ENCODE measurements around the gene DCAF4.

DCAF4 gene

DNA sequence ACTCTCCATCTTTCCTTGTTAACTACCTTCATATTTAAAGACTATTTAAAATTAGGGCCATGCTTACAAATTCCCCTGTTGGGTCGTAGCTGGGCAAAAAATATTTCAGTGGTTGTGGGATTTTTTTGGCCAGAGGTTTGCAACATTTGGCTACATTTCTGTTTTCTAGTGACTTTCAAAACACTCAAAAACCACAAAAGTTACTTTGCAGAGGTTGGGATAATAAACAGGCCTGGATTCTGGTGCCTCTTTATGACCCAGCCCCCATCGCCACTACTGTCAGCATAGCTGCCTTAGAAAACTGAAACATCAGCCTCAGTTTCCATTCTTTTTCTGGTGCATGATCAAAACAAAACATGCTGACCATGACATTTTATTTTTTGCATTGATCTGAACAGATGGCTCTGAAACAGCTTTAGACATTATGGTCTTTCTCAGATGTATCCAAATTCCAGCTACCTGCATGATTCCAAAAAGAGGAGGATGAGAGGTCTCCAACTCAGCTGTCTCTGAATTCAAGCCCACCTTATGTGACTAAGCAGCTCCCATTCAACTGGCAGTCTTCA, 37.5 kb upstream of the DCAF4 start:
- ATAC-seq (ENCODE audit: low read depth) (no peak), DNase-seq (ENCODE audit: low spot score) (no peak)
- Histone ChIP-seq H3K27me3 (ENCODE audit: insufficient read depth, poor library complexity, severe bottlenecking) (peaks cover 38% of the 10 kb centered on the region), H3K4me3 (ENCODE audit: severe bottlenecking) (no peak overlapping the region), H3K9me3 (ENCODE audit: severe bottlenecking) (no peaks in the 10 kb centered on the region), H3K36me3 (ENCODE audit: low read depth) (no peaks in the 10 kb centered on the region), H3K27ac (ENCODE audit: poor library complexity, severe bottlenecking) (no peak overlapping the region), H3K4me1 (ENCODE audit: insufficient read depth, poor library complexity, severe bottlenecking) (peaks cover 6% of the 10 kb centered on the region)
- TF ChIP-seq, protein P1, sequence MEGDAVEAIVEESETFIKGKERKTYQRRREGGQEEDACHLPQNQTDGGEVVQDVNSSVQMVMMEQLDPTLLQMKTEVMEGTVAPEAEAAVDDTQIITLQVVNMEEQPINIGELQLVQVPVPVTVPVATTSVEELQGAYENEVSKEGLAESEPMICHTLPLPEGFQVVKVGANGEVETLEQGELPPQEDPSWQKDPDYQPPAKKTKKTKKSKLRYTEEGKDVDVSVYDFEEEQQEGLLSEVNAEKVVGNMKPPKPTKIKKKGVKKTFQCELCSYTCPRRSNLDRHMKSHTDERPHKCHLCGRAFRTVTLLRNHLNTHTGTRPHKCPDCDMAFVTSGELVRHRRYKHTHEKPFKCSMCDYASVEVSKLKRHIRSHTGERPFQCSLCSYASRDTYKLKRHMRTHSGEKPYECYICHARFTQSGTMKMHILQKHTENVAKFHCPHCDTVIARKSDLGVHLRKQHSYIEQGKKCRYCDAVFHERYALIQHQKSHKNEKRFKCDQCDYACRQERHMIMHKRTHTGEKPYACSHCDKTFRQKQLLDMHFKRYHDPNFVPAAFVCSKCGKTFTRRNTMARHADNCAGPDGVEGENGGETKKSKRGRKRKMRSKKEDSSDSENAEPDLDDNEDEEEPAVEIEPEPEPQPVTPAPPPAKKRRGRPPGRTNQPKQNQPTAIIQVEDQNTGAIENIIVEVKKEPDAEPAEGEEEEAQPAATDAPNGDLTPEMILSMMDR (IDR thresholded peaks at IDR 0.05; ENCODE audit: poor library complexity, severe bottlenecking): no peak

DNA sequence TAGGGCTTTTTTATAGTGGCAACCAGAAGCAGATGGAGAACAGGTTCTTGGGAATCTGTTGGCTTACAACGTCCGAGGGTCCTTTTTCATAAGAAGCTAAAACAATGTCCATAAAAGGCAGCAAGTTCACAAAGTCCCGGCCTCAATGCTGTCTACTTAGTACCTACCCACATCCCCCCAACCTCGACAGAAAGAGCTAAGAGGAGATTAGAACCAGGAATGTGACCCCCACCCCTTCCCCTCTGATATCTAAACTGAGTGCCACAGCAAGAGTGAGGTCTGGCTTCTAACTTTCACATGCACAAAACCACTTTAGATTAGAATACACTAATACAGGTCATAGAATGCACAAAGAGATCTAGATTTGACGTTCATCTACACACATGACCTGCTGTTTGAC, 36.9 kb upstream of the DCAF4 start:
- ATAC-seq (ENCODE audit: low read depth) (no peak), DNase-seq (ENCODE audit: low spot score) (no peak)
- TF ChIP-seq, protein P1 (IDR thresholded peaks at IDR 0.05; ENCODE audit: poor library complexity, severe bottlenecking): no peak
- no peak overlapping the region for H3K27ac ChIP-seq (ENCODE audit: poor library complexity, severe bottlenecking)
- H3K9me3 ChIP-seq (ENCODE audit: severe bottlenecking): no peaks in the 10 kb centered on the region
- peaks cover 2% of the 10 kb centered on the region for H3K4me1 ChIP-seq (ENCODE audit: insufficient read depth, poor library complexity, severe bottlenecking)
- H3K27me3 ChIP-seq (ENCODE audit: insufficient read depth, poor library complexity, severe bottlenecking): peaks cover 38% of the 10 kb centered on the region
- H3K36me3 ChIP-seq (ENCODE audit: low read depth): no peaks in the 10 kb centered on the region
- H3K4me3 ChIP-seq (ENCODE audit: severe bottlenecking): no peak overlapping the region

DNA sequence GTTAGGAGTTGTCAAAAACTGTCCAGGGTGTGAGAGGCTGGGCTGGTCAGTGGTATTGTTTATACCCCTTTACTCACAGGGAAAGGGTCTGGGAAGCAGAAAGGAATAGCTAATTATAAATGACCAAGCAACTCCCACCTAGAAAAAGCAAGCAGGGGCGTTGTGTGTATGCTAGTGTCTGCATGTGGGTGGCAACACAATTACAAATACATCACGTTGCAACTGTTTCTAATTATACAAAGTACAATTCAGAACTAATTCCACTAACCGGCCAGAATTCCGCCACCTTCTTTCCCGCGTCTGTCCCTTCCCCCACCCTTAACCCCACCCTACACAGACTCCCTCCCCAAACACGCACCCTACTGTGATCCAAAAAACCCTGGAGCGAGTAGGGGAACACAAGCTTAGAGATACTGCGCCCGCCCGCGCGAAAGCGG, 34.6 kb upstream of the DCAF4 start:
- ATAC-seq (ENCODE audit: low read depth): no peak
- no peaks in the 10 kb centered on the region for H3K36me3 ChIP-seq (ENCODE audit: low read depth)
- H3K27me3 ChIP-seq (ENCODE audit: insufficient read depth, poor library complexity, severe bottlenecking): peaks cover 38% of the 10 kb centered on the region
- H3K9me3 ChIP-seq (ENCODE audit: severe bottlenecking): no peaks in the 10 kb centered on the region
- TF ChIP-seq, protein P1 (IDR thresholded peaks at IDR 0.05; ENCODE audit: poor library complexity, severe bottlenecking): no peak
- no peaks in the 10 kb centered on the region for H3K4me1 ChIP-seq (ENCODE audit: insufficient read depth, poor library complexity, severe bottlenecking)
- no peak overlapping the region for H3K27ac ChIP-seq (ENCODE audit: poor library complexity, severe bottlenecking)
- peak overlapping the region; percentile 55 for H3K4me3 ChIP-seq (ENCODE audit: severe bottlenecking)
- no peak for DNase-seq (ENCODE audit: low spot score)

DNA sequence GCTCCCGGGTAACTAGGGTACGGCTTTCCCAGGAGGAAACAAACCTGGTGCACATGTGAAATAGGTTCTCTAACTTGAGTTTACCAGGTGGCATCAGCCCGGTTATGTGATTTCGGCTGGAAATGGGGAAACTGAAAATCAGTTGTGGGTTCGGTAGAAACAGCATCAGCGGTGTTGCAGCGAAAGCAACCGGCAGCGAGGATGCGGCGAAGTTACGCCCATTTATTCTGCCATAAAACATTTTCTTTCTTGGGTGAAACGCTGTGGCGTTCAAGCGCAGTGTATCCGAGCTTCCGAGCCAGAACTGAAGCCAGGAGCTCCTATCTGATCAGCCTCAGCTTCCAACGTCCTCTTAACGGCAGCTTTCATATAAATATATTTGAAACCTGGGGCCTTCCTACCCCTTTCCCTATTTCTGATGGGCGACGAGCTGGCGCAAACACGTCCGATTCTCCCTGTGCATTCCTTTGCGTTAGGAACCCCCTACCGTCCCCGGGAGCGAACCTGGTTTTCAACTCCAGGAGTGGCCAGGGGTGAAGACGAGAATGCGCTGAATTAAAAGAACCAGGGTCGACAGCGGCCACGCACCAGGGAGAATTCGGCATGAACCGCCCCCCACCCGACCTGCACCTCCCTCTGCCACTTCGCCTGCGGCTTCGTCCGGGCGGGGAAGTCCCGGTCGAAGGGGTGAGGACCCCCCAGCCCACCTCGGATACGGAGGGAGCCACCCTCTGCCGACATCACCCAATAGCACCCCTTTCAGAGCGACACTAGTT, 34.0 kb upstream of the DCAF4 start:
- Histone ChIP-seq H3K36me3 (ENCODE audit: low read depth) (no peaks in the 10 kb centered on the region), H3K27ac (ENCODE audit: poor library complexity, severe bottlenecking) (no peak overlapping the region), H3K4me1 (ENCODE audit: insufficient read depth, poor library complexity, severe bottlenecking) (no peaks in the 10 kb centered on the region), H3K4me3 (ENCODE audit: severe bottlenecking) (peak overlapping the region; percentile 55), H3K9me3 (ENCODE audit: severe bottlenecking) (no peaks in the 10 kb centered on the region), H3K27me3 (ENCODE audit: insufficient read depth, poor library complexity, severe bottlenecking) (peaks cover 37% of the 10 kb centered on the region)
- DNase-seq (ENCODE audit: low spot score) (no peak), ATAC-seq (ENCODE audit: low read depth) (peak; percentile 10; the same call in 2 of the 3 replicates)
- TF ChIP-seq, protein P1 (IDR thresholded peaks at IDR 0.05; ENCODE audit: poor library complexity, severe bottlenecking): peak; percentile 32

All from RWPE2 (cell line).